Transverse colon (tissue), 4 donors: ENCODE results near the gene NUDT10. TPM values are rescaled to one million over a fixed set of nuclear protein-coding genes. Genes with fewer than 3 reads are reported as not detected.
A peak's percentile ranks its signal among the peaks of the same experiment; 100 is the strongest.

Source experiments
- DNase-seq: peaks from one replicate; pipeline ENCODE4 v3.0.0-alpha.2; 2019
- H3K27ac ChIP-seq, 4 donors: fragments of 200-600 bp; sonication (generic); 2 replicates each; pipeline ENCODE4 v1.5.1; 2016 to 2018; ENCODE audit warnings: inconsistent platforms in 4 of 4
- H3K27me3 ChIP-seq: fragments of 200-600 bp; sonication (generic); 2 replicates; pipeline ENCODE4 v1.5.1; 2017; ENCODE audit warnings: inconsistent platforms
- H3K36me3 ChIP-seq, 4 donors: fragments of 200-600 bp; sonication (generic); 2 replicates each; pipeline ENCODE4 v1.5.1; 2017 to 2019; ENCODE audit warnings: inconsistent platforms in 4 of 4
- H3K4me1 ChIP-seq, 4 donors: fragments of 200-600 bp; sonication (generic); 2 replicates each; pipeline ENCODE4 v1.5.1; 2017 to 2020; ENCODE audit warnings: inconsistent platforms in 4 of 4
- H3K4me3 ChIP-seq, 4 donors: fragments of 200-600 bp; sonication (generic); 1 replicate in 1 of 4; 2 replicates in 3 of 4; pipeline versions ENCODE4 v1.5.1 to v1.6.1; 2017 to 2019; ENCODE audit warnings: inconsistent platforms in 4 of 4
- H3K9me3 ChIP-seq, 2 donors: fragments of 200-600 bp; sonication (generic); 2 replicates each; pipeline ENCODE4 v1.5.1; 2017 to 2019; ENCODE audit warnings: inconsistent platforms in 2 of 2
- CTCF ChIP-seq, 5 experiments: fragments of 200-600 bp in 3 of 5; fragments of 450-650 bp in 2 of 5; sonication (generic) in 3 of 5; IDR thresholded peaks; 1 replicate in 2 of 5; 2 replicates in 3 of 5; pipeline ENCODE4 v1.5.1; 2016 to 2017; ENCODE audit warnings: antibody characterized with exemption in 5 of 5, inconsistent platforms in 3 of 5, mild to moderate bottlenecking in 2 of 5, moderate library complexity in 1 of 5
- EP300 ChIP-seq: sonication (generic); formaldehyde crosslinking; IDR thresholded peaks from one replicate; pipeline ENCODE4 v1.6.1; 2017; ENCODE audit warnings: antibody characterized with exemption, low read depth
- POLR2A ChIP-seq: fragments of 450-650 bp; IDR thresholded peaks from one replicate; pipeline ENCODE4 v1.6.1; 2016; ENCODE audit warnings: antibody characterized with exemption, mild to moderate bottlenecking, moderate library complexity
- POLR2AphosphoS5 ChIP-seq, 3 donors: sonication (generic); formaldehyde crosslinking; IDR thresholded peaks; one replicate each; pipeline ENCODE4 v1.6.1; 2016; ENCODE audit warnings: antibody characterized with exemption in 3 of 3
- WGBS, 2 donors: methylation state at CpG; one replicate each; pipeline ENCODE4 v1.1.5; 2018; ENCODE audit warnings: low coverage in 1 of 2; 5-methylcytosine and 5-hydroxymethylcytosine counted together
- in situ Hi-C, 4 donors: fragments of 200-750 bp; cut with MboI; loops; one replicate each; pipeline versions ENCODE4 v1.15.0 to v1.15.1; 2017; ENCODE audit warnings: low sequenced_read_pairs in 3 of 4, low pct_ligation_motif_present in 1 of 4, low pct_unique_long_range_greater_than_20kb in 1 of 4
- intact Hi-C: fragments of 100-400 bp; cut with DNase I; formaldehyde crosslinking; loops from one replicate; pipeline ENCODE4 v1.15.1; 2023; ENCODE audit warnings: low total_unique reads
- total RNA-seq, 4 donors: library from RNA; depleted of rRNA; stranded (reverse); fragments of >200 nt; gene quantifications; one replicate each; pipeline ENCODE4 v1.1.0, GENCODE V29; 2016

Gene NUDT10
- total RNA-seq, 4 donors from 2014 or later = 1.3 to 1.5 TPM; not detected in 2

- no peak overlapping the region for H3K27ac ChIP-seq
- in situ Hi-C loops = no loop called here
- no peaks in the 10 kb centered on the region for H3K4me1 ChIP-seq
- TF ChIP-seq POLR2A (no peak), CTCF (IDR thresholded peaks at IDR 0.05) (no peak), EP300 (no peak), POLR2AphosphoS5 (IDR thresholded peaks at IDR 0.05) (no peak)
- H3K4me3 ChIP-seq = no peak overlapping the region
- DNase-seq = no peak
- WGBS, 2 donors = 77 to 100% methylated on average over 1 to 4 of the region's 4 CpGs
- no peaks in the 10 kb centered on the region for H3K36me3 ChIP-seq
- no peaks in the 10 kb centered on the region for H3K9me3 ChIP-seq
- intact Hi-C loops = no loop called here
- no peaks in the 10 kb centered on the region for H3K27me3 ChIP-seq
Measured at GRCh38 chrX:51334276-51334675, 1.7 kb downstream of the NUDT10 start.

- Histone ChIP-seq H3K36me3 (no peaks in the 10 kb centered on the region), H3K9me3 (no peaks in the 10 kb centered on the region), H3K4me1 (no peaks in the 10 kb centered on the region), H3K27ac (no peak overlapping the region), H3K4me3 (no peak overlapping the region), H3K27me3 (no peaks in the 10 kb centered on the region)
- in situ Hi-C loops = no loop called here
- TF ChIP-seq CTCF (IDR thresholded peaks at IDR 0.05) (peak; percentile 14 to 40 (median 25)), POLR2A (no peak)
- intact Hi-C loops = no loop called here
- no peak for DNase-seq
- WGBS, 2 donors = 13% methylated on average over 3 of the region's 3 CpGs; no CpG with 5 or more reads in 1 of the 2 donors
Measured at GRCh38 chrX:51336584-51336983, 4.0 kb downstream of the NUDT10 start.

- H3K27ac ChIP-seq = no peak overlapping the region
- H3K9me3 ChIP-seq = no peaks in the 10 kb centered on the region
- intact Hi-C loops = no loop called here
- in situ Hi-C loops = no loop called here
- H3K4me1 ChIP-seq = no peaks in the 10 kb centered on the region
- DNase-seq = no peak
- no peaks in the 10 kb centered on the region for H3K27me3 ChIP-seq
- WGBS, 2 donors = 92% methylated on average over 5 of the region's 7 CpGs; no CpG with 5 or more reads in 1 of the 2 donors
- H3K36me3 ChIP-seq = no peaks in the 10 kb centered on the region
- no peak overlapping the region for H3K4me3 ChIP-seq
- TF ChIP-seq EP300 (no peak), POLR2AphosphoS5 (IDR thresholded peaks at IDR 0.05) (no peak), POLR2A (no peak), CTCF (IDR thresholded peaks at IDR 0.05) (no peak)
Measured at GRCh38 chrX:51361251-51361650, 28.6 kb downstream of the NUDT10 start.

- intact Hi-C loops (no loop called here), in situ Hi-C loops (no loop called here)
- DNase-seq = no peak
- H3K36me3 ChIP-seq = no peaks in the 10 kb centered on the region
- no peak overlapping the region for H3K4me3 ChIP-seq
- no peak overlapping the region for H3K27ac ChIP-seq
- no peaks in the 10 kb centered on the region for H3K27me3 ChIP-seq
- no peak for TF ChIP-seq EP300
- TF ChIP-seq CTCF (IDR thresholded peaks at IDR 0.05) = no peak
- TF ChIP-seq POLR2A = no peak
- no peak for TF ChIP-seq POLR2AphosphoS5 (IDR thresholded peaks at IDR 0.05)
- H3K4me1 ChIP-seq = no peaks in the 10 kb centered on the region
- no peaks in the 10 kb centered on the region for H3K9me3 ChIP-seq
- WGBS, 2 donors = 60% methylated on average over 2 of the region's 2 CpGs; no CpG with 5 or more reads in 1 of the 2 donors
Measured at GRCh38 chrX:51376672-51377071, 44.0 kb downstream of the NUDT10 start.

Other genes with a start within 250 kb of the NUDT10 start
- gene NUDT11, start 163.8 kb downstream of the NUDT10 start, total RNA-seq = 1 to 10 TPM in 1 of 4 donors, under 1 TPM in 2, not detected in 1; 0.68 to 1.4 (median 0.80) TPM